Hepatocyte (in vitro differentiated cells): ENCODE data around the gene HNRNPLL. TPM values are rescaled to one million over a fixed set of nuclear protein-coding genes. Genes with fewer than 3 reads are reported as not detected.

Experiments used
- DNase-seq: peaks from one replicate; pipeline ENCODE4 v3.0.0-alpha.2; 2016; ENCODE audit warnings: low spot score
- H2AFZ ChIP-seq: fragments of 200-600 bp; sonication (generic); 2 replicates; pipeline ENCODE4 v1.6.0; 2016; ENCODE audit warnings: antibody characterized with exemption, mild to moderate bottlenecking
- H3K27ac ChIP-seq: fragments of 200-600 bp; sonication (generic); 2 replicates; pipeline ENCODE4 v1.5.1; 2016; ENCODE audit warnings: mild to moderate bottlenecking
- H3K27me3 ChIP-seq: fragments of 200-600 bp; sonication (generic); 2 replicates; pipeline ENCODE4 v1.6.1; 2016
- H3K36me3 ChIP-seq: fragments of 200-600 bp; sonication (generic); replicated peaks from 2 replicates; pipeline ENCODE4 v1.5.1; 2016; ENCODE audit warnings: low read depth; ENCODE audit not compliant: insufficient read depth
- H3K4me1 ChIP-seq: fragments of 200-600 bp; sonication (generic); 2 replicates; pipeline ENCODE4 v1.5.1; 2016; ENCODE audit warnings: mild to moderate bottlenecking, moderate library complexity; ENCODE audit not compliant: insufficient read depth
- H3K4me2 ChIP-seq: fragments of 200-600 bp; sonication (generic); 2 replicates; pipeline ENCODE4 v1.6.0; 2016
- H3K4me3 ChIP-seq: fragments of 200-600 bp; sonication (generic); 2 replicates; pipeline ENCODE4 v1.5.1; 2016; ENCODE audit warnings: mild to moderate bottlenecking
- H3K79me2 ChIP-seq: fragments of 200-600 bp; sonication (generic); 2 replicates; pipeline ENCODE4 v1.6.0; 2017; ENCODE audit warnings: mild to moderate bottlenecking
- H3K9me2 ChIP-seq: fragments of 200-600 bp; sonication (generic); replicated peaks from 2 replicates; pipeline ENCODE4 v1.6.0; 2017; ENCODE audit warnings: mild to moderate bottlenecking; ENCODE audit not compliant: insufficient read depth
- H3K9me3 ChIP-seq: fragments of 200-600 bp; sonication (generic); 2 replicates; pipeline ENCODE4 v1.5.1; 2016; ENCODE audit warnings: low read depth, mild to moderate bottlenecking
- H4K20me1 ChIP-seq: fragments of 200-600 bp; sonication (generic); 2 replicates; pipeline ENCODE4 v1.6.0; 2016; ENCODE audit warnings: mild to moderate bottlenecking; ENCODE audit not compliant: insufficient read depth, poor library complexity, severe bottlenecking
- EZH2 ChIP-seq: fragments of 200-600 bp; sonication (generic); IDR thresholded peaks from 2 replicates; pipeline ENCODE4 v1.6.1; 2016; ENCODE audit warnings: antibody characterized with exemption, mild to moderate bottlenecking, borderline replicate concordance
- EZH2phosphoT487 ChIP-seq: fragments of 200-600 bp; sonication (generic); IDR thresholded peaks from one replicate; pipeline ENCODE4 v1.6.1; 2018; ENCODE audit warnings: antibody characterized with exemption, mild to moderate bottlenecking, low read depth, moderate library complexity; ENCODE audit not compliant: unreplicated experiment, severe bottlenecking
- whole genome bisulfite sequencing: methylation state at CpG from one replicate; pipeline ENCODE4 v1.1.6; 2016; ENCODE audit warnings: low lambda C conversion rate; ENCODE audit errors: missing lambda C conversion rate; 5-methylcytosine and 5-hydroxymethylcytosine counted together
- polyA plus RNA-seq: library from polyadenylated mRNA; unstranded; fragments of >200 nt; fragmentation: Nextera tagmentation; extraction: Ambion mirVana; gene quantifications from 2 replicates; pipeline ENCODE4 v1.2.1, GENCODE V29; 2016
- total RNA-seq: library from RNA; depleted of rRNA; stranded (reverse); fragments of >200 nt; gene quantifications from 2 replicates; pipeline ENCODE4 v1.2.3, GENCODE V29; 2014
- TF ChIP-seq, protein P1 (sequence below): fragments of 200-600 bp; sonication (generic); IDR thresholded peaks from 2 replicates; pipeline ENCODE4 v1.5.1; 2016; ENCODE audit warnings: antibody characterized with exemption, mild to moderate bottlenecking; ENCODE audit not compliant: poor library complexity

Gene HNRNPLL
- total and polyA plus RNA-seq, 2 experiments from 2014 or later, result 37.6 to 55.7 TPM

DNA sequence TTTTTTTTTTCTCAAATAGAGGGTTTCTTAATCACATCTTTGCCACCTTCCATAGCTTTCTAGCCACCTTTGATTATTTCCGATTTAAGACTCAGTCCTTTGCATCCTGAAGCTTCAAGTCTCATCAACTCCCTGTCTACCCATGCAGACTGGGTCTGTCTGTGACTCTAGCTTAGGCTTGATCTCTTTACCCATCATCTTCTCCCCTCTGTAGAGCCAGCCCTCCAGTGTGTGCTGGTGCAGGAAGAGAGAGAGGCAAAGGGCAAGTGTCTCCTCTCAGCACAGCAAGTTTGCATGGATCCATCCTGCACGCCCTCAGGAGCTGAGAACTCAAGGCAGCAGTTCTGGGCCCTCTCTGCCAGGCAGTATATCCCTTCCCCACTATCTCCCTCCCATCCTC, 70.4 kb downstream of the HNRNPLL start:
- no peaks in the 10 kb centered on the region for H3K4me1 ChIP-seq
- H3K4me2 ChIP-seq, result no peak overlapping the region
- no peaks in the 10 kb centered on the region for H3K9me3 ChIP-seq
- H3K27me3 ChIP-seq, result no peaks in the 10 kb centered on the region
- no peaks in the 10 kb centered on the region for H3K36me3 ChIP-seq
- DNase-seq, result no peak
- H3K9me2 ChIP-seq, result no peaks in the 10 kb centered on the region
- H3K27ac ChIP-seq, result no peak overlapping the region
- no peak overlapping the region for H2AFZ ChIP-seq
- TF ChIP-seq EZH2, result no peak
- TF ChIP-seq, protein P1, sequence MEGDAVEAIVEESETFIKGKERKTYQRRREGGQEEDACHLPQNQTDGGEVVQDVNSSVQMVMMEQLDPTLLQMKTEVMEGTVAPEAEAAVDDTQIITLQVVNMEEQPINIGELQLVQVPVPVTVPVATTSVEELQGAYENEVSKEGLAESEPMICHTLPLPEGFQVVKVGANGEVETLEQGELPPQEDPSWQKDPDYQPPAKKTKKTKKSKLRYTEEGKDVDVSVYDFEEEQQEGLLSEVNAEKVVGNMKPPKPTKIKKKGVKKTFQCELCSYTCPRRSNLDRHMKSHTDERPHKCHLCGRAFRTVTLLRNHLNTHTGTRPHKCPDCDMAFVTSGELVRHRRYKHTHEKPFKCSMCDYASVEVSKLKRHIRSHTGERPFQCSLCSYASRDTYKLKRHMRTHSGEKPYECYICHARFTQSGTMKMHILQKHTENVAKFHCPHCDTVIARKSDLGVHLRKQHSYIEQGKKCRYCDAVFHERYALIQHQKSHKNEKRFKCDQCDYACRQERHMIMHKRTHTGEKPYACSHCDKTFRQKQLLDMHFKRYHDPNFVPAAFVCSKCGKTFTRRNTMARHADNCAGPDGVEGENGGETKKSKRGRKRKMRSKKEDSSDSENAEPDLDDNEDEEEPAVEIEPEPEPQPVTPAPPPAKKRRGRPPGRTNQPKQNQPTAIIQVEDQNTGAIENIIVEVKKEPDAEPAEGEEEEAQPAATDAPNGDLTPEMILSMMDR, result no peak
- TF ChIP-seq EZH2phosphoT487, result no peak
- no peaks in the 10 kb centered on the region for H4K20me1 ChIP-seq
- no peak overlapping the region for H3K4me3 ChIP-seq
- no peaks in the 10 kb centered on the region for H3K79me2 ChIP-seq
- 94% methylated on average over 2 of the region's 2 CpGs for WGBS

- H3K4me3 ChIP-seq, result no peak overlapping the region
- no peak overlapping the region for H3K27ac ChIP-seq
- no peak for DNase-seq
- H3K9me3 ChIP-seq, result no peaks in the 10 kb centered on the region
- H4K20me1 ChIP-seq, result no peaks in the 10 kb centered on the region
- no peaks in the 10 kb centered on the region for H3K79me2 ChIP-seq
- H3K4me1 ChIP-seq, result no peaks in the 10 kb centered on the region
- H3K27me3 ChIP-seq, result no peaks in the 10 kb centered on the region
- H3K4me2 ChIP-seq, result no peak overlapping the region
- TF ChIP-seq EZH2, result no peak
- no peak for TF ChIP-seq EZH2phosphoT487
- TF ChIP-seq, protein P1, result no peak
- H3K9me2 ChIP-seq, result no peaks in the 10 kb centered on the region
- H2AFZ ChIP-seq, result no peak overlapping the region
- 89% methylated on average over 14 of the region's 14 CpGs for WGBS
- H3K36me3 ChIP-seq, result no peaks in the 10 kb centered on the region
Measured at GRCh38 chr2:38529208-38529607, 73.5 kb downstream of the HNRNPLL start.

DNA sequence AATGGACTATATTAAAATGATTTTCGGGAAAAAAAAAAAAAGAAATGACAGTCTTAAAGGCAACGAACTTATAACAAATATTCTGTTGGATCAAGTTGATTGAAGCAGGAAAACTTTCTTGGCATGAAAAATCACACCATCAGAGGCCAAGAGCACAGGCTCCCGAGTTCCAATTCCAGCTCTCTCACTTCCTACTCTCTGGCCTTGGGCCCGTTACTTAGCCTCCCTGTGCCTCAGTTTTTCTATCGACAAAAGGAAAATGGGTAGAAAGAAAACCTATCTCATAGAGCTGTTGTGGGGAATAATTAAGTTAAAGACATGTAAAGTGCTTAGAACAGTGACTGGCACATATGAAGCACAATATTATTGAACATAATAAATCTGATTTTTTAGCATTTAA, 74.2 kb downstream of the HNRNPLL start:
- Histone ChIP-seq H3K27me3 (no peaks in the 10 kb centered on the region), H4K20me1 (no peaks in the 10 kb centered on the region), H3K9me2 (no peaks in the 10 kb centered on the region), H3K4me2 (peak overlapping the region; percentile 74), H3K27ac (no peak overlapping the region), H3K79me2 (no peaks in the 10 kb centered on the region), H3K4me1 (no peaks in the 10 kb centered on the region), H3K4me3 (no peak overlapping the region), H3K36me3 (no peaks in the 10 kb centered on the region), H2AFZ (peak overlapping the region; percentile 31), H3K9me3 (no peaks in the 10 kb centered on the region)
- 81% methylated on average over 5 of the region's 5 CpGs for WGBS
- TF ChIP-seq EZH2 (no peak), EZH2phosphoT487 (no peak)
- TF ChIP-seq, protein P1, result no peak
- no peak for DNase-seq

- Histone ChIP-seq H3K9me2 (no peaks in the 10 kb centered on the region), H3K79me2 (no peaks in the 10 kb centered on the region), H3K4me3 (peak overlapping the region; percentile 6), H3K9me3 (no peaks in the 10 kb centered on the region), H4K20me1 (no peaks in the 10 kb centered on the region), H2AFZ (peak overlapping the region; percentile 31), H3K4me1 (no peaks in the 10 kb centered on the region), H3K4me2 (peak overlapping the region; percentile 74), H3K27ac (no peak overlapping the region), H3K27me3 (no peaks in the 10 kb centered on the region), H3K36me3 (no peaks in the 10 kb centered on the region)
- peak; percentile 55 for DNase-seq
- WGBS, result 4% methylated on average over 27 of the region's 27 CpGs
- TF ChIP-seq, protein P1, result peak; percentile 15
- TF ChIP-seq EZH2, result no peak
Measured at GRCh38 chr2:38528008-38528442, 74.7 kb downstream of the HNRNPLL start.
